ENCODE measurements around the gene NLRP8.
"Not testable (repeated sequence)": the region's sequence is repeated elsewhere in the genome, so short reads cannot be mapped to it uniquely, and the experiment has no call there.

The NLRP8 gene

DNA sequence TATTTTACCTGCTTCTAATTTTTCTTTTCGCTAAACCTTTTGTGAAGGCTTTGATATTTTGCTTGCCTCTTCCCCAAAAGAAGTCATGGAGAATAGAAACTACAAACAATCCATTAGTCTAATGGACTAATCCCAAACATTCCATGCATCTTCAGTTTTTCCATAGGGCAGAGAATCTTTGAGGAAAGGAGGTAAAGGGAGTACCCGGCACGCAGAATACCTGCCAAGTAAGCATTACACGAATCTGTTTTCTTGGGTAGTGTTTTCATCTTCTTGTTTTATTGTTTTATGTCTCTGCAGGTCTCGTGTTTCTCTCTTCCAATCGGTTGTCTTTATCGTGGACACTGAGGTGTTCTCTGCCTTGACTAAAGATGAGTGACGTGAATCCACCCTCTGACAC is at the start of gene NLRP8:
Gene NLRP8 (plus strand): TSS at position 301 of the 400 bp plus-strand sequence.
- no peak for DNase-seq

DNA sequence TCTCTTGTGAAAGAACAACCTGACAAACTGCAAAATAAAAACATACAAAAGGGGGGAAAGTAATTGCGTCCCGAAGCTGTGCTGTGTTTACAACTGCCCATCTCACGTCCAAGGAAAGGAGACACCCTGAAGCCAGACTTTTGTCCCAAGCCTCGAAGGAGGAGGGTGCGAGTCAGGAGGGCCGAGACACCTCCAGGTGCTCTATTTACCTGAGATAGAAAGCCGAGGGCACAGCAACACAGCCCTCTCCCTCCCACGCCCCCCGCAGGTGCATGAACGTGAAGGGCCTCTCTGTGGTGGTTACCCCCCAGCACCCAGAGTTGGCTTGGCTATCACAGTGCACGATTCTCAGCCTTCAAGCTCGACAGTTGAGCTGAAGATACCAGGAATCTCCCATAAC is 48.7 kb upstream of the NLRP8 start:
- no peak for DNase-seq

GRCh38 chr19:55901369-55902079 is 46.1 kb upstream of the NLRP8 start:
- DNase-seq = no peak

DNA sequence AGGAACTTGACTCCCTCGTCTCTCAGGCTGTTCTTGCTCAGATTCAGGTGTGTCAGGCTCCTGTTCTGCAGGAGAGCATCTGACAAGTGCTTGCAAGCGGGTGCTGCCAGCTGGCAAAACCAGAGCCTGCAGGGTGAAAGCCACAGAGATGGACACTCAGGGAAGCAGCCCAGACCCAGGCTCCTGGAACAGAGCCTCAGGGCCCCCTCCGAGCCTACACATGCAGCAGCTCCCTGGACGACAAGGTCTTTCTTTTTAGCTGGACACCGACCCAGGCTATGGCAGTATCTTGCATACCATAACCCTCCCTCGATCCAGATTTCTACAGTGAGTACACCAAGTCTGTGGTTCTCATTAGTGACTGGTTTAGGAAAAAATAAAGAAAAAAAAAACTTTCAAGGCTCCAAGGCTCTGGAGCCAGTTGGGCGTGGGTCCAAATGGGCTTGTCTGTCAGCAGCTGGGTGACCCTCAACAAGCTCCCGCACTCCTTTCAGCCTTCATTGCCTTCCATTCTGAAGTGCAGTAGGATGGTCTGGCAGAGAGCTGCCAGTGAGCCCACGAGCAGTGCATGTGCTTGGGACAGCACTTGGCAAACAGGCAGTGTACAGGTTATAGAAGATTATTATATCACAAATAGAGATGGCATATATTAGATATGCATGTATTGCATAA is 45.4 kb upstream of the NLRP8 start:
- no peak for DNase-seq

GRCh38 chr19:55907286-55907685 is 40.3 kb upstream of the NLRP8 start:
- DNase-seq = no peak

DNA sequence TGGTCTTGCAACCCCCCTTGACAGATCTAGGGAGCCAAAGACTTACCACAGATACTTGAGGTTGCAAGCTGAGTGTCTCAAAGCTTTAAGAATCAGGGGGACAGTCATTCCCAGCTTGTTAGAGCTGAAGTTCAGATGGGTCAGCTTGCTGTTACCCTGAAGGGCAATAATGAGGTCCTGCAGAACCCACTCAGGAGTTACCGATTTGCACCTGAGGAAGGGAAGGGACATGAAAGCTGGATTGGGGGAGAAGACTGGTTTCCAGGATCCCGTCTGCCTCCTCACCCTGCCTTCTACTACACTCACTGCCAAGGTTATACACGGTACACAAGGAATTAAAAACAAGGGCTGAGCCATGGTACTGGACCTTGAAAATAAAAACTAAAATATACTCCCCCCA is 39.9 kb upstream of the NLRP8 start:
- DNase-seq = no peak

- no peak for DNase-seq
Observed at GRCh38 chr19:55909801-55910200, 37.8 kb upstream of the NLRP8 start.

DNA sequence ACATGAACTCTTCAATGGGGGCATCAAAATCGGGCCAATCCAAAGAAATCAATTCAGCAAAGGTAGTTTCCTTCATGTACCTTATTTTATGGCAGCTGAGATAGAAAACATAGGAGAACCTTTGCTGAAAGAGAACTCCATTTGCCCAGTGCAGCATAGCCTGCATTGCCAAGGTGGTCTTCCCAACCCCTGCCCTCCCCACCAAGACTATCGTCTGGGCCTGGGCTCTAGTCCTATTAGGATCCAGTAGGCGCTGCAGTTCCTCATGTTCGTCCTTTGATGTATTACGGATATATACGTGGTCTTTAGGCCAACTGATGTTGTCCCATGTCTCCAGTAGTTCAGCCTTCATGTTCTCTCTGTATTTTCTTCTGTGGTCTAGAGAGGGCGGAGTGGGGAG is 34.7 kb upstream of the NLRP8 start:
- DNase-seq = no peak

- no peak for DNase-seq
Observed at GRCh38 chr19:55913643-55914268, 33.9 kb upstream of the NLRP8 start.

GRCh38 chr19:55923556-55923955 is 24.1 kb upstream of the NLRP8 start:
- DNase-seq = no peak

DNA sequence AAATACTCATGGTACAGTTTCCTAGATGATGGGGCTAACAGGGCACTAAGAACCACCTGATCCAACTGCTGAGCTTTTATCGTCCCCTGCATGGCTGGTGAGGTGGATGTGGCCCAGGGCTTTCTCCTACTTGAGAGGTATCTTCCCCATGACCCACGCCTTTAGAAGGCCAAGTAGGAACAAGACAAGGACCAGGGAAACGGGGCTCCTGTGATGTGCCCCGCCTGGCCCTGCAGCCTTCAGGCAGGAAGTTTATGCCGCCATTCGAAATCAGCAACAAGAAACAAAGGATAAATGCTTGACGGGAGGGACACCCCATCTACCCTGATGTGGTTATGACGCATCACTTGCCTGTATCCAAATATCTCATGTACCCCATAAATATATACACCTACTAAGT is 19.6 kb upstream of the NLRP8 start:
- DNase-seq = no peak

DNA sequence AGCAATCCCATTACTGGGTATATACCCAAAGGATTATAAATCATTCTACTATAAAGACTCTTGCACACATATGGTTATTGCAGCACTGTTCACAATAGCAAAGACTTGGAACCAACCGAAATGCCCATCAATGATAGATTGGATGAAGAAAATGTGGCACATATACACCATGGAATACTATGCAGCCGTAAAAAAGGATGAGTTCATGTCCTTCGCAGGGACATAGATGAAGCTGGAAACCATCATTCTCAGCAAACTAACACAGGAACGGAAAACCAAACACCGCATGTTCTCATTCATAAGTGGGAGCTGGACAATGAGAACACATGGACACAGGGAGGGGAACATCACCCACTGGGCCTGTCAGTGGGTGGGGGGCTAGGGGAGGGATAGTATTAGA is 18.4 kb upstream of the NLRP8 start:
- DNase-seq = not testable (repeated sequence)

DNA sequence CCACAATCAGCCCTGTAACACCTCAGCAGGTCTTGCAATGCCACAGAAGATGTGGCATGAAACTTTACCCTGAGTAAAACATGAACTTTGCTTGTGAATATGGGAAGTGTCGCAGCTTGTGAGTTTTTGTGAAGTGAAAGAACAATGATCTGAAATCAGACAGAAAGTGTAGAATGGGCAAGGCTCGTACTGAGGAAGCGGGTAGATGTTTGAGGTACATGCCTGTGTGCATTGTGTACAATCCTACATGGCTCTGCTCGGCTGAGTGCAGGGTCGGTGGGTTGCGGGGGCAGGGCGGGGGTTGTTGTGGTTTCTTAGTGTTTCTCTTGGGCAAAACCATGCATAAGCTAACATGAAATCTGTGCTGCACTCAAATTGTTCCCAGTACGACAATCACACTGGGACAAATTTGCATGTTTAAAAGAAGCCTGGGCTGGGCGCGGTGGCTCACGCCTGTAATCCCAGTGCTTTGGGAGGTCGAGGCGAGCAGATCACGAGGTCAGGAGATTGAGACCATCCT is 16.6 kb upstream of the NLRP8 start:
- DNase-seq = no peak

GRCh38 chr19:55931936-55932386 is 15.7 kb upstream of the NLRP8 start, which contains the start of gene NLRP13:
NLRP13 (minus strand) TSS chr19:55932336; CDS start chr19:55932311, 25 bp downstream.
- no peak for DNase-seq

DNA sequence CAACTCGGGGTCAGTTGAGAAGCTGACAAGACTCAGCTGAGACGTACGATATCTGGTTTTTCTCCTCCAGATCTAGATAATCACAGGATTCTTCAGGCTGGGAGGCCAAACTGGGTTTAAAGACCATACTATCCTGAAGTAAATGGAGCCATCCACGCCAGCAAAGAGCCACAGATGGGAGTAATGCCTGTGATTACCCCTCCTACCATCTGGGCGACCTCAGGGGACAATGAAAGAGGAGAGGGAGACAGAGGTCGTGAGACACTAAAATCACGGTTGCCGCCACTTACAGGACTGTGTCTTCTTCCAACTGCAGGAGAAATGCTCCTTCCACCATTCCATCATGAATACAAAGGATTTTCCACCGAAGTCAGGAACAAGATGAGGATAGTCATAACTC is 12.4 kb upstream of the NLRP8 start:
- no peak for DNase-seq

GRCh38 chr19:55939206-55939605 is 8.4 kb upstream of the NLRP8 start:
- no peak for DNase-seq

GRCh38 chr19:55940306-55940705 is 7.3 kb upstream of the NLRP8 start:
- DNase-seq = no peak

GRCh38 chr19:55950566-55950965 is 2.9 kb downstream of the NLRP8 start:
- not testable (repeated sequence) for DNase-seq

GRCh38 chr19:55956431-55956830 is 8.8 kb downstream of the NLRP8 start:
- no peak for DNase-seq

GRCh38 chr19:55958356-55958755 is 10.7 kb downstream of the NLRP8 start:
- no peak for DNase-seq

GRCh38 chr19:55959996-55960675 is 12.5 kb downstream of the NLRP8 start:
- DNase-seq = no peak

- DNase-seq = no peak
Observed at GRCh38 chr19:55962186-55962585, 14.6 kb downstream of the NLRP8 start.

DNA sequence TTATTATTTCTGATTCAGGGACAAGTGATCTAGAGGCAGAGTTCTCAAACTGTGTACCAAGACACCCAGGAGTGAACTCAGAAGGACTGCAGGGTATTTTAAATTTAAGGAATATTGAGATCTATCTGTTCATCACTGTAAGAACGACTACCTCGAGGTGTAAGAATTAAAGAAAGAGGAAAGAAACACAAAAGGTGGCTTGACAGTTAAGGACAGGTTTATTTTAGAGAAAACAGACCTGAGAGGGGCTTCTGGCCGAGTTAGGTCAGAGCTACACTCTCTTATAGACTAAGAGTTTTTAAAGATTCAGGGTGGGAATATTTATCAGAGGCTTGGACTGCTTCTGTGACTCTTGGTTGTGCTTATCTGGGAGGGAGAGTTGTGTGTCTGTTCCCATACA is 26.4 kb downstream of the NLRP8 start:
- DNase-seq = no peak
